AG04449 (cell line): ENCODE measurements around the gene ELFN2.
"Not testable (repeated sequence)": the region's sequence is repeated elsewhere in the genome, so short reads cannot be mapped to it uniquely, and the experiment has no call there.

ENCODE experiments used
- CTCF ChIA-PET: fragments of 350-600 bp; formaldehyde crosslinking; extraction: SDS; loops from one replicate; lab custom pipeline; 2021; ENCODE audit warnings: antibody characterized with exemption; lab: Yijun Ruan, JAX
- POLR2A ChIA-PET: fragments of 400-600, 350-600 bp; formaldehyde crosslinking; extraction: SDS; loops from one replicate; lab custom pipeline; 2020; ENCODE audit warnings: antibody characterized with exemption, inconsistent platforms; lab: Yijun Ruan, JAX
- DNase-seq: peaks from one replicate; pipeline ENCODE4 v3.0.0-alpha.2; 2010; ENCODE audit warnings: low read depth, low spot score
- H3K4me3 ChIP-seq: 2 replicates; pipeline ENCODE4 v1.5.1; 2011; ENCODE audit warnings: low read depth, mild to moderate bottlenecking, control low read depth, low read length
- TF ChIP-seq, protein P1 (sequence below): IDR thresholded peaks from one replicate; pipeline ENCODE4 v1.5.1; 2011; ENCODE audit warnings: mild to moderate bottlenecking, moderate library complexity, low read length, control low read depth, inconsistent platforms; ENCODE audit not compliant: insufficient read depth; ENCODE audit errors: missing control alignments

The ELFN2 gene

DNA sequence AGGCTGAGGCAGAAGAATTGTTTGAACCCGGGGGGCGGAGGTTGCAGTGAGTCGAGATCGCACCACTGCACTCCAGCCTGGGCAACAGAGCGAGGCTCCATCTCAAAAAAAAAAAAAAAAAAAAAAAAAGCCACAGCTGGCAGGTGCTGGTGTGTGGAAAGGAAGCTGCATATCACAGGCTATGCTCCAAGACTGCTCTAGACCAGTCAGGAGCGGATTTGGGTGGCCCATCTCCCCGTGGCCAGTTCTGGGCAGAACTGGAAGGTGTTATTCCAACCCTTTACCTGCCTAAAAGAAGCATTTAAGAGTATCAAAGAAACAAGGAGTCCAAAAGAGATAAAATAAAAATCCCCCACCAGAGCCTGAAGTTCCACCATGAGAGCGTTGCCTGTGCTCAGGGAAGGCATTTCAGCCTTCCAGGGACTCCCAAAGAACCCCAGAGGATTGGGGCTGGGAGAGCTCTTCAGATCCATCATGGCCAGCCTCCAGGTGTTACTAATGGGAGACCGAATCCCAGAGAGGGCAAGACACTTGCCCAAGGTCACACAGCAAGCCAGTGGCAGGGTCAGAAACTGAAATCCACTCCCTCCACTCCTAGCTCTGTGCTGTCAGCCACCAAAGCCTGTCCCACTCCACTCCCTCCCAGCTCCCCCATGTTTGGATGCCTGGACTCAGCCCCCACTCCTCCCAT lies 44.6 kb upstream of the ELFN2 start:
- H3K4me3 ChIP-seq, result no peak overlapping the region
- TF ChIP-seq, protein P1, sequence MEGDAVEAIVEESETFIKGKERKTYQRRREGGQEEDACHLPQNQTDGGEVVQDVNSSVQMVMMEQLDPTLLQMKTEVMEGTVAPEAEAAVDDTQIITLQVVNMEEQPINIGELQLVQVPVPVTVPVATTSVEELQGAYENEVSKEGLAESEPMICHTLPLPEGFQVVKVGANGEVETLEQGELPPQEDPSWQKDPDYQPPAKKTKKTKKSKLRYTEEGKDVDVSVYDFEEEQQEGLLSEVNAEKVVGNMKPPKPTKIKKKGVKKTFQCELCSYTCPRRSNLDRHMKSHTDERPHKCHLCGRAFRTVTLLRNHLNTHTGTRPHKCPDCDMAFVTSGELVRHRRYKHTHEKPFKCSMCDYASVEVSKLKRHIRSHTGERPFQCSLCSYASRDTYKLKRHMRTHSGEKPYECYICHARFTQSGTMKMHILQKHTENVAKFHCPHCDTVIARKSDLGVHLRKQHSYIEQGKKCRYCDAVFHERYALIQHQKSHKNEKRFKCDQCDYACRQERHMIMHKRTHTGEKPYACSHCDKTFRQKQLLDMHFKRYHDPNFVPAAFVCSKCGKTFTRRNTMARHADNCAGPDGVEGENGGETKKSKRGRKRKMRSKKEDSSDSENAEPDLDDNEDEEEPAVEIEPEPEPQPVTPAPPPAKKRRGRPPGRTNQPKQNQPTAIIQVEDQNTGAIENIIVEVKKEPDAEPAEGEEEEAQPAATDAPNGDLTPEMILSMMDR, result no peak
- ChIA-PET POLR2A (no interaction called here), CTCF (interaction anchor here (0.8 to 4.9 kb wide), 23 partner anchors 9 to 231 kb away, joined by 3 to 36 read pairs (median 4); partner anchors contain the start of gene MFNG)
- DNase-seq, result no peak

- DNase-seq, result no peak
- CTCF ChIA-PET, result interaction anchor here (0.9 to 4.9 kb wide), 4 partner anchors 12 to 153 kb away, joined by 4 to 36 read pairs (median 8); no protein-coding TSS in a partner anchor
- POLR2A ChIA-PET, result no interaction called here
- TF ChIP-seq, protein P1, result no peak
- H3K4me3 ChIP-seq, result no peak overlapping the region
These were observed 42.8 kb upstream of the ELFN2 start for GRCh38 chr22:37470087-37470445.

DNA sequence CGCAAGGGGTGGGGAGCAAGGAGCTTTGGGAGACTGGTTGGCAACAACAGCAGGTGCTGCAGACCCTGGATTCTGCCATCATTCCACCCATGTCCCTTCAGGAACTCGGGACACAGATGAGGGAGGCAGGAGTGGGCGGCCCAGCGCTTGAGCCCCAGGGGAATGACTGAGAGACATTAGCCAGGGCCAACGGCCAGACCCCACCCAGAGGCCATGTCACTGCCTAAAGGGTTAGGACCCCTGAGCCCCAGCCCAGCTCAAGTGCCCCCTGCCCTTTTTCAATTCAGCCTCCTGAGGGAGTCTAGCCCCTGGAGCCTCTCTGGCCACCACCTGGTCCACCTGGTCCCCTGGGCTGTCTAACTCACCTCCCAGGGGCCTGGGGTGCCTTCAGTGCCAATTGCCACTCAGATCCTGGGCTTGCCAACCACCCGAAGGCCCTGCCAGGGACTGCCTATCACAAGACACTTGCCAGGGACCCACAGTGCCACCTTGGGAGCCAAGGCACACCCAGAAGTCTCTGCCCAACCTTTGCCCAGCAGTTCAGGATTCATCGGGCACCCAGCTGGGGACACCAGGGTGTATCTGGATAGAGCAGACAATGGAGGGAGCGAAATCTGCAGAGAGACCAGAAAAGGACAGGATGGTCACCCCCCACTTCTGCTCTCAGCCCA lies 42.3 kb upstream of the ELFN2 start:
- TF ChIP-seq, protein P1, result no peak
- ChIA-PET POLR2A (no interaction called here), CTCF (interaction anchor here (0.9 to 4.9 kb wide), 4 partner anchors 11 to 153 kb away, joined by 4 to 36 read pairs (median 8); no protein-coding TSS in a partner anchor)
- no peak for DNase-seq
- no peak overlapping the region for H3K4me3 ChIP-seq

DNA sequence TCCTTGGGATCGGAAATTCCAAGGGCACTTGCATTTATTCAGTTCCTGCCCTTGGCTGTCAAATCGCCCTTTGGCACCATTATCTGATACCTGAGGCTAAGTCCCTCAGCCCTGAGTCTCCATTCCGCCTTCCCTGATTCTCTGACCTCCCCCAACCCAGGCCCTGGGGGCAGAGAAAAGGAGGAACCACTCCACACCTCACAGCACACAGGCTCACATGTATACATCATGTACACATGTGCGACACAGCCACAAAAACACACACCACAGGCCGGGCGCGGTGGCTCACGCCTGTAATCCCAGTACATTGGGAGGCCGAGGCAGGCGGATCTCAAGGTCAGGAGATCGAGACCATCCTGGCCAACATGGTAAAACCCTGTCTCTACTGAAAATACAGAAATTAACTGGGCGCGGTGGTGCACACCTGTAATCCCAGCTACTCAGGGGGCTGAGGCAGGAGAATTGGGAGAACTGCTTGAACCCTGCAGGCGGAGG lies 41.0 kb upstream of the ELFN2 start:
- DNase-seq, H3K4me3 ChIP-seq, POLR2A ChIA-PET: not testable (repeated sequence)
- CTCF ChIA-PET, result interaction anchor here (2.5 to 4.9 kb wide), 2 partner anchors 10 to 151 kb away, joined by 13 to 36 read pairs; no protein-coding TSS in a partner anchor

- no peak for DNase-seq
- H3K4me3 ChIP-seq, result no peak overlapping the region
- POLR2A ChIA-PET, result no interaction called here
- TF ChIP-seq, protein P1, result no peak
- CTCF ChIA-PET, result interaction anchor here (1.0 to 2.8 kb wide), 2 partner anchors 10 to 151 kb away, joined by 4 to 16 read pairs; no protein-coding TSS in a partner anchor
These were observed 40.2 kb upstream of the ELFN2 start for GRCh38 chr22:37467391-37467955.

DNA sequence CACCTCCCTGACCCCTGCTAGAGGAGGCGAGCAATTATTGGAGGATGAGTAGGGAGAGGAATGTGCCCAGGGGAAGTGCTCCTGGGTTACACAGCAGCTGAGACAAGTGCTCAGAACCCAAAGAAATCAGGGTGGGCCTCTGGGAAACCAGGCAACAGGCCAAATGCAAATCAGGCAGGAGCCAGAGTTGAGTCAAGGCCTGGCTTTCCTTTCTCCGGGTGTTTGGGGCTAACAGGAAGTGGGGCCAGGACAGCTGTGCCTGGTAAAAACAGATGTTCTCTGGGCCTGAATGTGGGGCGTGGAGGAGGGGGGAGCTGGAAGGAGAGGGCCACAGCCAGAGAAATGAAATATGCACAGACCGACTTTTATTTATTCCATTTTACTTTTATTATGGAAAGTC lies 36.9 kb upstream of the ELFN2 start:
- TF ChIP-seq, protein P1, result no peak
- POLR2A ChIA-PET, result no interaction called here
- H3K4me3 ChIP-seq, result no peak overlapping the region
- no peak for DNase-seq
- CTCF ChIA-PET, result interaction anchor here (0.8 to 2.9 kb wide), 4 partner anchors 11 to 265 kb away, joined by 3 to 19 read pairs (median 4); no protein-coding TSS in a partner anchor
